Measurements from ENCODE around the gene PTPN6.

Gene PTPN6

GRCh38 chr12:6952121-6952862 lies 1.1 kb downstream of the PTPN6 start:
- Histone ChIP-seq H3K9me3 (ENCODE audit: low read length) (no peaks in the 10 kb centered on the region), H2AFZ (ENCODE audit: low read depth, low read length) (no peak overlapping the region), H3K36me3 (ENCODE audit: insufficient read depth, low read length) (no peaks in the 10 kb centered on the region)

GRCh38 chr12:6952863-6953441 lies 1.8 kb downstream of the PTPN6 start:
- Histone ChIP-seq H3K27me3 (ENCODE audit: insufficient read depth, low read length) (no peaks in the 10 kb centered on the region), H3K9me3 (ENCODE audit: low read length) (no peaks in the 10 kb centered on the region), H3K36me3 (ENCODE audit: insufficient read depth, low read length) (no peaks in the 10 kb centered on the region), H2AFZ (ENCODE audit: low read depth, low read length) (no peak overlapping the region), H3K4me1 (ENCODE audit: insufficient read depth, low read length) (peaks cover 3% of the 10 kb centered on the region), H3K4me3 (ENCODE audit: low read length) (no peak overlapping the region)

More at GRCh38 chr12:6952121-6952862, 1.1 kb downstream of the PTPN6 start:
- Histone ChIP-seq H3K4me3 (ENCODE audit: low read length) (no peak overlapping the region), H3K27me3 (ENCODE audit: insufficient read depth, low read length) (no peaks in the 10 kb centered on the region), H3K4me1 (ENCODE audit: insufficient read depth, low read length) (peaks cover 3% of the 10 kb centered on the region)

- Histone ChIP-seq H3K4me1 (ENCODE audit: insufficient read depth, low read length) (peaks cover 3% of the 10 kb centered on the region), H2AFZ (ENCODE audit: low read depth, low read length) (no peak overlapping the region), H3K4me3 (ENCODE audit: low read length) (no peak overlapping the region), H3K9me3 (ENCODE audit: low read length) (no peaks in the 10 kb centered on the region), H3K27me3 (ENCODE audit: insufficient read depth, low read length) (no peaks in the 10 kb centered on the region), H3K36me3 (ENCODE audit: insufficient read depth, low read length) (no peaks in the 10 kb centered on the region)
These were observed 2.5 kb downstream of the PTPN6 start for GRCh38 chr12:6953442-6954315.

GRCh38 chr12:6954316-6955107 lies 3.4 kb downstream of the PTPN6 start:
- H3K36me3 ChIP-seq (ENCODE audit: insufficient read depth, low read length) = no peaks in the 10 kb centered on the region
- peaks cover 3% of the 10 kb centered on the region for H3K4me1 ChIP-seq (ENCODE audit: insufficient read depth, low read length)
- no peaks in the 10 kb centered on the region for H3K9me3 ChIP-seq (ENCODE audit: low read length)
- no peak overlapping the region for H2AFZ ChIP-seq (ENCODE audit: low read depth, low read length)
- H3K4me3 ChIP-seq (ENCODE audit: low read length) = no peak overlapping the region
- H3K27me3 ChIP-seq (ENCODE audit: insufficient read depth, low read length) = no peaks in the 10 kb centered on the region

- no peak overlapping the region for H2AFZ ChIP-seq (ENCODE audit: low read depth, low read length)
- no peak overlapping the region for H3K4me3 ChIP-seq (ENCODE audit: low read length)
- no peaks in the 10 kb centered on the region for H3K36me3 ChIP-seq (ENCODE audit: insufficient read depth, low read length)
- no peaks in the 10 kb centered on the region for H3K27me3 ChIP-seq (ENCODE audit: insufficient read depth, low read length)
- H3K9me3 ChIP-seq (ENCODE audit: low read length) = no peaks in the 10 kb centered on the region
- peaks cover 3% of the 10 kb centered on the region for H3K4me1 ChIP-seq (ENCODE audit: insufficient read depth, low read length)
These were observed 4.2 kb downstream of the PTPN6 start for GRCh38 chr12:6955108-6956020.

GRCh38 chr12:6956021-6956727 lies 5.0 kb downstream of the PTPN6 start:
- Histone ChIP-seq H3K36me3 (ENCODE audit: insufficient read depth, low read length) (no peaks in the 10 kb centered on the region), H3K27me3 (ENCODE audit: insufficient read depth, low read length) (no peaks in the 10 kb centered on the region), H3K4me1 (ENCODE audit: insufficient read depth, low read length) (peaks cover 3% of the 10 kb centered on the region), H2AFZ (ENCODE audit: low read depth, low read length) (no peak overlapping the region), H3K4me3 (ENCODE audit: low read length) (no peak overlapping the region), H3K9me3 (ENCODE audit: low read length) (no peaks in the 10 kb centered on the region)

GRCh38 chr12:6957151-6957701 lies 6.1 kb downstream of the PTPN6 start:
- Histone ChIP-seq H3K9me3 (ENCODE audit: low read length) (no peaks in the 10 kb centered on the region), H3K4me1 (ENCODE audit: insufficient read depth, low read length) (peaks cover 3% of the 10 kb centered on the region), H2AFZ (ENCODE audit: low read depth, low read length) (no peak overlapping the region), H3K36me3 (ENCODE audit: insufficient read depth, low read length) (no peaks in the 10 kb centered on the region), H3K27me3 (ENCODE audit: insufficient read depth, low read length) (no peaks in the 10 kb centered on the region), H3K4me3 (ENCODE audit: low read length) (no peak overlapping the region)

- no peak overlapping the region for H3K4me3 ChIP-seq (ENCODE audit: low read length)
- H3K4me1 ChIP-seq (ENCODE audit: insufficient read depth, low read length) = peaks cover 3% of the 10 kb centered on the region
- H2AFZ ChIP-seq (ENCODE audit: low read depth, low read length) = no peak overlapping the region
- no peaks in the 10 kb centered on the region for H3K9me3 ChIP-seq (ENCODE audit: low read length)
- no peaks in the 10 kb centered on the region for H3K36me3 ChIP-seq (ENCODE audit: insufficient read depth, low read length)
- no peaks in the 10 kb centered on the region for H3K27me3 ChIP-seq (ENCODE audit: insufficient read depth, low read length)
These were observed 6.8 kb downstream of the PTPN6 start for GRCh38 chr12:6957741-6958608.

- Histone ChIP-seq H3K27me3 (ENCODE audit: insufficient read depth, low read length) (no peaks in the 10 kb centered on the region), H3K9me3 (ENCODE audit: low read length) (no peaks in the 10 kb centered on the region)
These were observed 7.5 kb downstream of the PTPN6 start for GRCh38 chr12:6958609-6959057.

GRCh38 chr12:6959058-6959804 lies 8.1 kb downstream of the PTPN6 start:
- Histone ChIP-seq H3K4me3 (ENCODE audit: low read length) (no peak overlapping the region), H3K27me3 (ENCODE audit: insufficient read depth, low read length) (no peaks in the 10 kb centered on the region), H3K4me1 (ENCODE audit: insufficient read depth, low read length) (no peaks in the 10 kb centered on the region), H2AFZ (ENCODE audit: low read depth, low read length) (no peak overlapping the region), H3K36me3 (ENCODE audit: insufficient read depth, low read length) (no peaks in the 10 kb centered on the region), H3K9me3 (ENCODE audit: low read length) (no peaks in the 10 kb centered on the region)

More at GRCh38 chr12:6958609-6959057, 7.5 kb downstream of the PTPN6 start:
- H3K36me3 ChIP-seq (ENCODE audit: insufficient read depth, low read length) = no peaks in the 10 kb centered on the region
- no peak overlapping the region for H2AFZ ChIP-seq (ENCODE audit: low read depth, low read length)
- no peak overlapping the region for H3K4me3 ChIP-seq (ENCODE audit: low read length)
- H3K4me1 ChIP-seq (ENCODE audit: insufficient read depth, low read length) = no peaks in the 10 kb centered on the region
